Inferior parietal cortex (tissue), 1 donor: ENCODE measurements around the gene PPM1H.
A peak's percentile ranks its signal among the peaks of the same experiment; 100 is the strongest.
"Not testable (repeated sequence)": the region's sequence is repeated elsewhere in the genome, so short reads cannot be mapped to it uniquely, and the experiment has no call there.

Source experiments
- DNase-seq: peaks from one replicate; pipeline ENCODE4 v3.0.0-alpha.2; 2016; ENCODE audit errors: extremely low spot score

The PPM1H gene

DNA sequence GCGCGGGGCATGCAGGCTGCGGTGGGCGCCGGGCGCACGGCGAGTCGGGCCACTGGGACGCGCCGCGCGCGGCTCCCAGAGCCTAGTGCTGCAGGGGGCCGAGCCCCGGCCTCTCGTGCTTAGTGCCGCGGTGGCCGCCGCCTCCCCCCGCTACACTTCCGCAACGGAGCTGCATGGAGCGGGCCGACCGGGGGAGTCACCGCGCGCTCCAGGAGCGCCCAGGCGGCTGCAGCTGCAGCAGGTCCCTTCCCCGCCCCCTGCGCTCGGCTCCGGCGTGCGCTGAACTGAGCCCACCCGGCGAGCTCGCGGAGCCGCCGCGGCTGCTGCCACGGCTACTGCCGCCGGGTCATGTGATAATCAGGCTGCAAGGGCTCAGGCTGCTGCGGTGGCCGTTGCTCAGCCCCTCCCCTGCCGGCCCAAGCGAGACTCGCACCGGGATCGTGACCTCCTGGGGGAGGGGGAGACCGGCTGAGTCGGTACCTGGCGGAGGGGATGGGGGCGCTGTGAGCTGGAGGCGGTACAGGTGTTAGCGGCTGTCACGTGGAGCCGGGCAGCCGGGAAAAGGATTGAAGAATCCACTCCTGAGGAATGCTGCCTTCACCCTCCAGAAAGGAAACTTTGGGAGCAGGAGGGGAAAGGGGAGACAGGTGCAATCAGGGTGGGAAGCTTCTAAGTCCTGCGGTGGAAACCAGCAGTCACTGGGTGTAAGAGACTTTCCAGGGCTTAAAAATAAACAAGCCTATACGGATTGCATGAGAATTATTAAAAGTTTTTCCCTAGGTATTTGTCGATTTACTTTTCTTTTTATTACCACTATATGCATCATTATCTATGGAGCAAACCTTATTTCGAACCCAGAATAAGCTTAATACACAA is at the start of gene PPM1H:
TSS of gene PPM1H (minus strand) at position 352 of the 876 bp plus-strand sequence. CDS start 414 bp downstream, outside the sequence.
- DNase-seq, result no peak

DNA sequence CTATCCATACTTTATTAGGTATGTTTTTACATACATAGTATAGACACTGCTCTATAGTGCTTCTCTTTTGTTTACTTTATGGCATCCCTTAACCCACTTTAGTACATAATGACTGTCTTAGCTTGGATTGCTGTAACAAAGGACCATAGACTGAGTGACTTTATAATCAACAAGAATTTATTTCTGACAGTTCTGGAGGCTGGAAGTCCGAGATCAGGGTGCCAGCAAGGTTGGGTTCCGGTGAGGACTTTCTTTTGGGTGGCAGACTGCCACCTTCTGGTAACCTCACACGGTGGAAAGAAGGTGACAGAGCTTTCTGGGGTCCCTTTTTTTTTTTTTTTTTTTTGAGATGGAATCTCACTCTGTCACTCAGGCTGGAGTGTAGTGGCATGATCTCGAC is 48.6 kb upstream of the PPM1H start:
- peak; percentile 32 for DNase-seq

DNA sequence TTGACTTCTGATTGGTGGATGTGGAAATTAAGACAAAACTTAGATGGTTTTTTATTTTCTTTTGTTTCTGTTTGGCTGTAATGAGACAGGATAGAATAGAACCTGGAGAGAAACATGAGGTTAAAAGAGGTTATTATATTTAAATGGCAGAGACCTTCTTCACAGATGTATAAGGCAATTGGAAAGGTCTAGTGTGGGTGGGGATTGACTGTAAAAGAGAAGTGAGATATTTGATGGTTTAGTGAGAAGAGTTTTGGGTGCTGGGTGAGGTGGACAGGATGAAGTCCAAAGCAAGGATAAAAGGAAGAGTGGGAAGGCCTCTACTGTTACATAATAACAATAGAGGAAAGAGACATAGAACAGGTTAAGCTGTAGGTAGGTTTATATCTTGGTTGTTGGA is 43.8 kb upstream of the PPM1H start:
- no peak for DNase-seq

DNA sequence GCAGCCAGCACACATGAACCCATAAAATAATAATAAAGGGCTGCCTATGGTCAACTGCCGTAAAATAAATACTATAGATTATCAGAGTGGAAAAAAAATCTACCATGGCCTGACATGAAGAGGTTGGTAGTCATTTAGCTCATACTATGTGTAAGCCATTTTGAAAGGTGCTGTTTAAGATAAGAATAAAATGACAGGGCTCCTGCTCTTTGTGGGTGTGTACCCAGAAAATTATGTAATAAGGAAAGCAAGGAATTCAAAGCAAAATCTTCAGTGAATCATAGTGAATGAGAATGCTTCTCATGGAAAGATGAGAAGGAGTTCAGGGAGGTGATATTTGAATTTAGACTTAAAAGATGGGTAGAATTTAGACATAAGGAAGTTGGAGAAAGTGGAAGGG is 42.9 kb upstream of the PPM1H start:
- DNase-seq, result no peak

- no peak for DNase-seq
Observed at GRCh38 chr12:62977418-62977817, 42.5 kb upstream of the PPM1H start.

DNA sequence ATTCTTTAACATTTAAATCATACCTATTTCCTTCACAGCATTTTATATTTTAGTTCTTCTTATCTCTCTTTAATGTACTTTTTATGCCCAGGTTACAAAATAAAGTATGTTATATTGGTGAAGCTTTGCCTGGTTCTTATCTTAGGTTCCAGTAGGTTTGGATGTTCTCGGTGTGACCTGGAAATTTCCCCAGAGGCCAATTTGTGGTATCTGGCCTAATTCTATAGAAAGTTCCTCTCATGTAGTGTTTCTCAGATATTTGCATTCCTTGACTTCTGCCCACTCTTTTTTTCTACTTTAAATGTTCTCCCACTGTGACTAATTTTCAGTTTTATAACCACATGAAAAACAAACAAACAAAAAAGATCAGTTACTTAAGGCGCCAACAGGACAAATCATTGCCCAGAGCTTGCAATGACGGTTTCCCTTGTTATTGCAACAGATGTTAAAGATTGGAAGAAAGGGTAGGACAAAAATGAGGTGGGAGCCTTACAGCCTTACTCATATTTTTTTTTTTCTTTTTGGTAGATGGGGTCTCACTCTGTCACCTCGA is 41.2 kb upstream of the PPM1H start:
- no peak for DNase-seq

DNA sequence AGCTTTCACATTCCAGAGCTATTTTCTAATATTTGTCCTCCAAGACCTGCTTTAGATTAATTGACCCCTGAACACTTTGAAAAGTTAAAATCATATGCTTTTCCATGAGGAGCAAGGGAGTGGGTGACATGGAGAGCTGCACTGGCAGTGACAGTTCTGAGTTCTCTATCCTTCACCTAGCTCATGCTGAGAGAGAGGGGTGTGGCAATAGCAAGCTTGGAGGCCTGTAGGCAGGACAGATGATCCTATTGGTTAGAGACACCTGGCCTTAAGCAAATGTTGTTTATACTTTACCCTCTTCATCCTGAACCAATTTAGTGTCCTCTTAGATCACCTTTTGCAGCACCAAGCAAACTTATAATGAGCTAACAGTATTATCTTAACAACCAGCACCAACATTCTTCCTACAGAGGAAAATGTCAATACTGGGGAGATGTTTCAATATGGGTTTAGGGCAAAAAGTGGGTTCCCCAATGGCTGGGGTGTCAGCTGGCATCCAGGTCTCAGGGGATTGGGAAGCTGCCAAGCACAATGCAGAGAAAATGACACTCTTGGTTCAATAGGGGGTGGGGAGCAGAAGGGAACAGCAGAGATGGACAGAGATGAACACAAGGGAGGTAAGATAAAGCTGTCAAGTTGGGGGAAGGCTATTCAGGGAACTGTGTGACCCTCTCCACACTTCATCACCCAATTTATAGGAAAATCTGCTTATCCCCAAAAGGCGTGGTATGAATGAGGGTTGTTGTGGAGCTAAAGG is 37.0 kb upstream of the PPM1H start:
- no peak for DNase-seq

DNA sequence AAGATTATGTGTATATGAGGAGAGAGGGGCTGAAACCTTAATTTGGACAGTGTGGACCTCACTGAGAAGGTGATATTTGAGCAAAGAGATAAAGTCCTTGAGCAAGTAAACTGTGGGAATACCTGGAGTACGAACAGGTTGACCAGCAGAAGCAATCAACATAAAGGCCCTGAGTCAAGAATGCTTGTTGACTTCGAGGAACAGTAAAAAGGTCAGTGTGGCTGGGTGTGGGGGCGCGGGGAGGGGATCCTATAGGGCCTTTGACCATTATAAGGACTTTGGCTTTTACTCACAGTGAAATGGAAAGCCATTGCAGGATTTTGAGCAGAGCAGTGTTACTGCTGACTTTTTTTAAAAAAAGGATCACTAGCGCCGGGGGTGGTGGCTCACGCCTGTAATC is 34.7 kb upstream of the PPM1H start:
- DNase-seq, result no peak

DNA sequence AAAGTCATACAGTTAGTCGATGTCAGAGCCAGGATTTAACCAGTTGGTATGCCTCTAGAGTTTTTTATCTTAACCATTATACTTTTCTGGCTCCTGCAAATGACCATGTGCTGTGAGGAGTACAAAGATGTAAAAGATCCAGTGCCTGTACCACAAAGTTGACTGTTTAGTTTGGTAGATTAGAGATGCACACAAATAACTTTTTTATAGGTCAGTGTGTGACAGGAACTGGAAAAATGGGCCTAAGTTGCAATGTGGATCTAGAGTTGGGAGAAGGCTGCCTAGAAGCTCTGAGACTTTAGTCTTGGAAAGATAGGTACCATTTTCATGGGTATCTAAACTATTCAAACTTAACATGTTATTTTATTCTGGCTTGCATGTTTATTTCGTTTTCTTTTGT is 32.8 kb upstream of the PPM1H start:
- DNase-seq, result no peak

DNA sequence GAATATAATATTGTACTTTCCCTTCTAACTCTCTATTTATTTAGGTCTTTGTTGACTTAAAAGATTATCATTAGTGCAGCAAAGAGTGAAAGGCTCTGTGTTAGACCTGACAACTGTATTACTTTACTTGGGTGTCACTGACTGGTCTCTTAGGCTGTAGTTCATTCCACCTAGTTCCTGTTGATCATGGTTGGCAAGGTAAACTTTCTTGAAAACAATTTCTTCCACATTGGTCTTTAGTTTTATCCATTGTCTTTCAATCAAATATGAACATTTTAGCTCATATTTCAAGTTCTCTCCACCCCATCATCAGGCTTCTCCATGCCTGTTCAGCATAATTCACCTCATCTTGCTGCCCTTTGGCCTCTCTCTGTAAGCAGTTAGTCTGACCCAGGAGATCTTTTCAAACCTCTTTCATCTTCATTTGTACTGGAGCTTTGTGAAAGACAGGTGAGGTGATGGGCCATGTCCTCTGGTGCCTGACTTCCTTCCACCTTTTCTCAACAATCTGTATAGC is 32.1 kb upstream of the PPM1H start:
- DNase-seq, result no peak

GRCh38 chr12:62966446-62966989 is 31.6 kb upstream of the PPM1H start:
- not testable (repeated sequence) for DNase-seq

DNA sequence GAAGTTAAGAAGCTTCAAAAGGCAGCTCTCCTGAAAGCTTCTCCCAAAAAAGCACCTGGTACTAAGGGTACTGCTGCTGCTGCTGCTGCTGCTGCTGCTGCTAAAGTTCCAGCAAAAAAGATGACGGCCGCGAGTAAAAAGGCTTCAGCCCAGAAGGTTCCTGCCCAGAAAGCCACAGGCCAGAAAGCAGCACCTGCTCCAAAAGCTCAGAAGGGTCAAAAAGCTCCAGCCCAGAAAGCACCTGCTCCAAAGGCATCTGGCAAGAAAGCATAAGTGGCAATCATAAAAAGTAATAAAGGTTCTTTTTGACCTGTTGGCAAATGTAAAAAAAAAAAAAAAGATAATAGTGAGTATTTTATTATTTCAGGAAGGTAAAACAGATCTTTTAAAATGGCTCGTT is 30.8 kb upstream of the PPM1H start:
- DNase-seq, result not testable (repeated sequence)

- not testable (repeated sequence) for DNase-seq
Observed at GRCh38 chr12:62965242-62965641, 30.3 kb upstream of the PPM1H start.

GRCh38 chr12:62963486-62964041 is 28.6 kb upstream of the PPM1H start:
- DNase-seq, result no peak

DNA sequence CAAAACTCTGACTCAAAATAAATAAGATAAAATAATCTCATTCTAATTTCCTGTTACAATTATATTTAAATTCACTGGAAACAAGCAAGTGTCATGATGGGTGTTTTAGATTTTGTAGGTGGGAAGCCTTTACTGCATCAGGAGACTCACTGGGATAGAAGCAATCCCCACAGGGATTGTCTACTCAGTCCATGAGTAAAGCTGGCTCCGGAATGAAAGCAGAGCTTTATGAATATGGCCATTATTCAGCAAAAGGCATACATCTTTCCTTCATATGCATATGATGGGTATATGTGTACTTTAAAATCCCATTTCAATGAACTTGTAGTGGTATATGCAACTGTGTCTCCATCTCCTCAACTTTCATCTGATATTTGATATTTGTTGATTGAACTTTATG is 25.4 kb upstream of the PPM1H start:
- no peak for DNase-seq

DNA sequence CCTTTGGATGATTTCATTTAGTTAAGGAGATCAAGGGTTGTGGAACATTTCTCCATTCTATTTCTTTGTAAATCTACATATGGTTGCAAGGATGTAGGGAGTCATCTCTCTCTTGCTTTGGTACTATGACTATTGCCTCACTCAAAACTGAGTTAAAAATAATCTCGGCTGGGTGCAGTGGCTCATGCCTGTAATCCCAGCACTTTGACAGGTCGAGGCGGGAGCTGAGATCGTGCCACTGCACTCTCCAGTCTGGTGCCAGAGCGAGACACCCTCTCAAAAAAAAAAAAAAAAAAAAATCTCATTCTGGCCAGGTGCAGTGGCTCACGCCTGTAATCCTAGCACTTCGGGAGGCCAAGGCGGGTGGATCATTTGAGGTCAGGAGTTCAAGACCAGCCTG is 24.8 kb upstream of the PPM1H start:
- no peak for DNase-seq

GRCh38 chr12:62957233-62957953 is 22.4 kb upstream of the PPM1H start:
- no peak for DNase-seq

GRCh38 chr12:62955678-62956077 is 20.7 kb upstream of the PPM1H start:
- DNase-seq, result no peak

- no peak for DNase-seq
Observed at GRCh38 chr12:62950317-62950716, 15.4 kb upstream of the PPM1H start.

- DNase-seq, result no peak
Observed at GRCh38 chr12:62948123-62948522, 13.2 kb upstream of the PPM1H start.

DNA sequence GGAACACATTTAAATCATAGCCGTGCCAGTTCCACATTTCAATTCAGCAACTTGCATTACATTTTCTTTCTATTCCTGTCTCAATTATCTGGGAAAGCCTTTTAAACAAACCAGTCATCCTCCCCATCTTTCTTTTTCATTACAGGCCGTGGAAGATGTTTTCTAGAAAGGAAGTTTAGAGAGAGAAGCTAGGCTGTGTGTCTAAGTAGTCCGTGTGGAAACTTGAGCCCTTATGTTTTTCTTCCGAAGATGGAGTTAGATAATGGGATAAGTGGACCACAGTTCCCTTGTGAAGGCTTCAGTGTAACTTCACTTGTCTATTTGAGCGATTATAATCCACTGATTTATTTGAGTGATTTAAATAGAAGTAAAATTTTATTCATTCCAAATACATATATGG is 12.4 kb upstream of the PPM1H start:
- DNase-seq, result no peak
